Thoracic aorta (tissue), 2 donors: ENCODE results near the gene SRCAP. TPM values are rescaled to one million over a fixed set of nuclear protein-coding genes. Genes with fewer than 3 reads are reported as not detected.

Experiments used
- ATAC-seq: fragments of 150-250 bp; one replicate; pipeline ENCODE4 v1.8.0; 2017; ENCODE audit warnings: low read depth; ENCODE audit not compliant: insufficient number of reproducible peaks, low FRiP score
- DNase-seq: peaks from one replicate; pipeline ENCODE4 v3.0.0-alpha.2; 2020; ENCODE audit warnings: low spot score
- H3K27ac ChIP-seq, 2 donors: fragments of 200-600 bp; sonication (generic); 1 replicate in 1 of 2; 2 replicates in 1 of 2; pipeline ENCODE4 v1.5.1; 2016; ENCODE audit warnings: mild to moderate bottlenecking in 2 of 2, moderate library complexity in 2 of 2
- H3K27me3 ChIP-seq: fragments of 200-600 bp; sonication (generic); replicated peaks from 2 replicates; pipeline ENCODE4 v1.6.0; 2016; ENCODE audit warnings: mild to moderate bottlenecking; ENCODE audit not compliant: insufficient read depth
- H3K36me3 ChIP-seq: fragments of 200-600 bp; sonication (generic); one replicate; pipeline ENCODE4 v1.5.1; 2016
- H3K4me1 ChIP-seq, 2 donors: fragments of 200-600 bp; sonication (generic); 1 replicate in 1 of 2; 2 replicates in 1 of 2; pipeline versions ENCODE4 v1.5.1 to v1.6.0; 2016; ENCODE audit warnings: low read depth in 2 of 2, mild to moderate bottlenecking in 1 of 2; ENCODE audit not compliant: control insufficient read depth in 1 of 2
- H3K4me3 ChIP-seq: fragments of 200-600 bp; sonication (generic); 2 replicates; pipeline ENCODE4 v1.5.1; 2016; ENCODE audit warnings: mild to moderate bottlenecking
- H3K9me3 ChIP-seq: fragments of 200-600 bp; sonication (generic); 2 replicates; pipeline ENCODE4 v1.5.1; 2016
- total RNA-seq, 2 donors: library from RNA; depleted of rRNA; stranded (reverse); fragments of >200 nt; gene quantifications; one replicate each; pipeline versions ENCODE4 v1.1.0 to v1.2.3, GENCODE V29; 2016
- TF ChIP-seq, protein P1 (sequence below): fragments of 200-600 bp; sonication (generic); IDR thresholded peaks from one replicate; pipeline ENCODE4 v1.5.1; 2019; ENCODE audit warnings: antibody characterized with exemption

Gene SRCAP
- total RNA-seq, 2 donors from 2014 or later: 39.9 to 86.1 TPM

DNA sequence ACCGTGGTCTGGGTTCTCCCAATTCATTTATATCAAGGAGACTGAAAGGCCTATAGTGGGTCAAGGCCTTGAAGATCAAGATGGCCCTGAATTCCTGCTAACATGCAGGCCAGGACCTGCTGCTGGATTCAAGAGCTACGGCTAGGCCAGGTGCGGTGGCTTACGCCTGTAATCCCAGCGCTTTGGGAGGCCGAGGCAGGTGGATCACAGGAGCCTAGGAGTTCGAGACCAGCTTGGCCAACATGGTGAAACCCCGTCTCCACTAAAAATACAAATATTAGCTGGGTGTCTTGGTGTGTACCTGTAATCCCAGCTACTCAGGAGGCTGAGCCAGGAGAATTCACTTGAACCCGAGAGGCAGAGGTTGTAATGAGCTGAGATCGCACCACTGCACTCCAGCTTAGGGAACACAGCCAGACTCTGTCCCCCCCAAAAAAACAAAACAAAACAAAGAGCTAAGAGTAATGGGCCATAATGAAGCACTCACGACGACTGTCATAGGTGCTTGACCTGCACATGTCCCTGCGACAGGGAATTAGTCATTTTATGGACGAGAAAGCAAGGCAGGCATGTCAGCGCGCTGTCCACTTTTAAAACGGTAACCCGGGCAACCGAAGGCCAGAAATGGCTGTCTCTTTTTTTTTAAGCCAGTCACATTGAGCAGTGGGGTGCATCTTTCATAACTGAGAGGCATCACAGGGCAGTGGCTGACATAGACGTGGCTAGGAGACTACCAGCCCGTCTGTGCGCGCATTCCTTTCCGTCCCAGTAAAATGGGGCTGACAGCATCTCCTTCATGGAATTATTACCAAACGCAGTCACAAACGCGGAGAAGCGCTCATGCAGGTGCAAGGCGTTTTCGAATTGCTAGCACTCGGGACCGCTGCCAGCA, 41.8 kb upstream of the SRCAP start:
- Histone ChIP-seq H3K36me3 (peaks cover 43% of the 10 kb centered on the region), H3K27me3 (no peaks in the 10 kb centered on the region), H3K9me3 (no peaks in the 10 kb centered on the region), H3K27ac (peak overlapping the region; percentile 86 to 98), H3K4me3 (peak overlapping the region; percentile 65), H3K4me1 (peaks cover 20 to 52% of the 10 kb centered on the region in 2 donors)
- DNase-seq (no peak), ATAC-seq (peak; percentile 0)
- TF ChIP-seq, protein P1, sequence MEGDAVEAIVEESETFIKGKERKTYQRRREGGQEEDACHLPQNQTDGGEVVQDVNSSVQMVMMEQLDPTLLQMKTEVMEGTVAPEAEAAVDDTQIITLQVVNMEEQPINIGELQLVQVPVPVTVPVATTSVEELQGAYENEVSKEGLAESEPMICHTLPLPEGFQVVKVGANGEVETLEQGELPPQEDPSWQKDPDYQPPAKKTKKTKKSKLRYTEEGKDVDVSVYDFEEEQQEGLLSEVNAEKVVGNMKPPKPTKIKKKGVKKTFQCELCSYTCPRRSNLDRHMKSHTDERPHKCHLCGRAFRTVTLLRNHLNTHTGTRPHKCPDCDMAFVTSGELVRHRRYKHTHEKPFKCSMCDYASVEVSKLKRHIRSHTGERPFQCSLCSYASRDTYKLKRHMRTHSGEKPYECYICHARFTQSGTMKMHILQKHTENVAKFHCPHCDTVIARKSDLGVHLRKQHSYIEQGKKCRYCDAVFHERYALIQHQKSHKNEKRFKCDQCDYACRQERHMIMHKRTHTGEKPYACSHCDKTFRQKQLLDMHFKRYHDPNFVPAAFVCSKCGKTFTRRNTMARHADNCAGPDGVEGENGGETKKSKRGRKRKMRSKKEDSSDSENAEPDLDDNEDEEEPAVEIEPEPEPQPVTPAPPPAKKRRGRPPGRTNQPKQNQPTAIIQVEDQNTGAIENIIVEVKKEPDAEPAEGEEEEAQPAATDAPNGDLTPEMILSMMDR: no peak

DNA sequence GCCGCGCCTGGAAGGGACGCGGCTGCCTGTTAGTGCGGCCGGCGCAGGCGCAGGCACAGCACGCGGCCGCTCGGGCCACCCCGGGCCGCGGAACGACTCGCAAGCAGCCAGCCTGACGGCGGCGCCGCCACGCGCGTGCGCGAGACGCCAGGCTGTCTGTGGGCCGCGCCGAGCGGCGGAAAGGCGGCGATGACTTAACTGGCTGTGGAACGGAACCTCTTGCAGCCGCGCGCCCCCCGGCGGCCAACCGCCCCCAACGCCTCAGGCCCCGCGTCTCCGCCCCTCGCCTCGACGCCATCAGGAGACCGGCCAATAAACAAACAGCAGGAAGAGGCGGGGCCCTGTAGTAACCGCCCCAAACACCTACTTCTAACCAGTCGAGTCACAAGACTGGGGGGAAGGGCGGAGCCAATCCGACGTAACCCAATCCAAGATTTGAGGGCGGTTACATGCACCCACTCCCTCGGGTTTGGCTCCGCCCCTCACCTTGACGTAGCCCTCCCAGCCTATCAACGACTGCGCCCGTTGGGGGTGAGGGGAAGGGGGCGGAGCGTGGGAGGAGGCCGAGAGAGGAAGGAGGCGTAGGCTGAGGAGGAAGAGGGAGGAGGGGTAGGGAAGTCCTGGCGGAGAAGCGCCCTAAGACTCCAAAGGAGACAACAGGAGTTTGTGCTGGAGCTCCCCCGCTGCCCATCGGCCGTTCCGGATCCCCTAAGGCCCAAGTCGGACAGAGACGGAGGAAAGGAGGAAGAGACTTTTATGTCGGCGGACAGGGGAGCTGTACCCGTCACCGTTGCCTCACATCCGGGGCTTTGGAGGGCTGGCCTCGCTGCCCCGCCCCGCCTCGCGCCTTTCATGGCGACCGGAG, 40.9 kb upstream of the SRCAP start, which contains the start of gene FBRS:
FBRS (plus strand) TSS at position 566 of the 865 bp plus-strand sequence. CDS start 1,088 bp downstream, outside the sequence.
- DNase-seq: peak; percentile 100
- peaks cover 46% of the 10 kb centered on the region for H3K36me3 ChIP-seq
- TF ChIP-seq, protein P1: peak; percentile 66
- no peaks in the 10 kb centered on the region for H3K27me3 ChIP-seq
- peak within 1 kb of the TSS; percentile 98 to 99 for H3K27ac ChIP-seq
- H3K4me1 ChIP-seq: peaks cover 18 to 51% of the 10 kb centered on the region in 2 donors
- ATAC-seq: peak; percentile 91
- H3K4me3 ChIP-seq: peak within 1 kb of the TSS; percentile 98
- no peaks in the 10 kb centered on the region for H3K9me3 ChIP-seq

DNA sequence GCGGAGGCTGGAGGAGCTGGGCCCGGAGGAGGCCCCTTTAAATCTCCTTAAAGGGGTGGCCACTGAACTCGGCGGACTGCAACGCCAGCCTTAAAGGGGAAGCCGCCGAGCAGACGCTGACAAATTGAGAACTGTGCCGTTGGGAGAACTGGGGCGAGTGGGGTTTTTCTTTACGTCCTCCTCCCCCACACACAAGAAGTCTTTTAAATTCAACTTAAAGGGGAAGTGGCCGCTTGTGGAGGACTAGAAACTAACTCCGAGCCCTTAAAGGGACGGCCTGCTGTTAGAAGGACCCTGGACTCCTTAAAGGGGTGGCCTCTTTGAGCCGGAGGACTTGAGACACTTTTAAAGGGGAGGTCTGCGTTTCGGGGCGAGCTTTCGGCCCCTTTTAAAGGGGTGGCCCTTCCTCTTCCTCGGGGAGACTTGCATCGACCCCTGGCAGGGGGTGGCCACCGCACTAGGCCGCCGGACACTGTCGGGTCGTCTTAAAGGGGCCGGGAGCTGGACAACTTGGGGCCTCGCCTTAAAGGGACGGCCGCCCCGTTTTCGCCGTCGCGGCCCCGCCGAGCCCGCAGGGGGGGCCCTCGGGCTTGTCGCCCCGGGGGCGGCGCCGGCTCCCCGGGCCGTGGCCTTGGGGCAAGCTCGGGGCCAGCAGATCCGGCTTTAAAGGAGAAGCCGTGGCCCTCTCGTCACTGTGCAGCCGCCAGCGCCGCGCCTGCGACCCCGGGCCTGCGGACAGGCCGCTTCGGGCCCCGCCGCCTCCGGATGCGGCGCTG, 40.1 kb upstream of the SRCAP start:
- peak; percentile 59 for ATAC-seq
- peak; percentile 85 for DNase-seq
- Histone ChIP-seq H3K9me3 (no peaks in the 10 kb centered on the region), H3K27me3 (no peaks in the 10 kb centered on the region), H3K36me3 (peaks cover 46% of the 10 kb centered on the region), H3K27ac (peak overlapping the region; percentile 98 to 99), H3K4me3 (peak overlapping the region; percentile 98), H3K4me1 (peaks cover 18 to 52% of the 10 kb centered on the region in 2 donors)
- TF ChIP-seq, protein P1: no peak

DNA sequence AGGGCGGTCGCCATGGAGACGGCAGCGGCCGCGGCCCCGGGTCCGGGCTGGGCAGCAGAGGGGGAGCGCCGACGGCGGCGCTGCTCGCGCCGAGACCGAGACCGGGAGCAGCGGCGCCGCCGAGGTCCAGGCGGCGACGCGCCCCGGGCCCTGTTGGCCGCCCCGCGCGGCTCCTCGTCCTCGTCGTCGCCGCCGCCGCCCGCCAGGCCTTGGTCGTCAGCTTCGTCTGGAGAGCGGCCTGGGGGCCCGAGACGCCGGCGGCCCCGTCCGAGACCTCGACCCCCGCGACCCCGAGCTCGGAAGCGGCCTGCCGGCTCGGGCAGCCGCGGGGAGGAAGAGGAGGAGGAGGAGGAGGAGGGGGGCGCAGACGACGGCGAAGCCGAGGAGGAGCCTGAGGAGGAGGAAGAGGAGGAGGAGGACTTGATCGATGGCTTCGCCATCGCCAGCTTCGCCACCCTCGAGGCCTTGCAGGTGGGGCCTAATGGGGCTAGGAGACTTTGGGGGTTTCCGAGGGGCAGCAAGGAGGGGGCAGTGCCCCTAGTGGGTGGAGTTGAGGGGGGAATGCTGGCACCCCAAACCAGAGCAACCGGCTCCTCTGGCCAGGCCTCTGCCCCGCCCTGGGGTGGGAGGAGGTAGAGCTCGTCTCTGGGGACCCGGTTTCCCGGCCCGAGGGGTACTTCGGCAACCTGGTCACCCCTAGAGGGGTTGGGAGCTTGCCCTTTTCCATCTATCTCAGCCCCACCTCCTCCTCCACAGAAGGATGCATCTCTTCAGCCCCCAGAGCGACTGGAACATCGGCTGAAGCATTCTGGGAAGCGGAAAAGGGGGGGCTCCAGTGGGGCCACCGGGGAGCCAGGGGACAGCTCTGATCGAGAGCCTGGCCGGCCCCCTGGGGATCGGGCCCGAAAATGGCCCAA, 39.2 kb upstream of the SRCAP start:
- peaks cover 18 to 48% of the 10 kb centered on the region in 2 donors for H3K4me1 ChIP-seq
- DNase-seq (no peak), ATAC-seq (no peak)
- peak overlapping the region; percentile 98 for H3K4me3 ChIP-seq
- H3K27ac ChIP-seq: peak overlapping the region; percentile 98 to 99
- no peaks in the 10 kb centered on the region for H3K27me3 ChIP-seq
- no peaks in the 10 kb centered on the region for H3K9me3 ChIP-seq
- TF ChIP-seq, protein P1: no peak
- peaks cover 44% of the 10 kb centered on the region for H3K36me3 ChIP-seq
